GM20000 (cell line): ENCODE measurements around the gene DNAJC12.
A peak's percentile ranks its signal among the peaks of the same experiment; 100 is the strongest.
"Not testable (repeated sequence)": the region's sequence is repeated elsewhere in the genome, so short reads cannot be mapped to it uniquely, and the experiment has no call there.

Source experiments
- DNase-seq: peaks from one replicate; pipeline ENCODE4 v3.0.0; 2012; ENCODE audit warnings: low spot score
- CTCF ChIP-seq: IDR thresholded peaks from 2 replicates; pipeline ENCODE4 v1.5.1; 2012; ENCODE audit warnings: mild to moderate bottlenecking, control low read depth; ENCODE audit errors: extremely low read depth, missing control alignments

DNAJC12 gene

GRCh38 chr10:67789769-67790168, 48.2 kb downstream of the DNAJC12 start:
- DNase-seq = no peak
- no peak for TF ChIP-seq CTCF

GRCh38 chr10:67788028-67788886, 49.7 kb downstream of the DNAJC12 start:
- peak; percentile 74 for TF ChIP-seq CTCF
- DNase-seq = peak; percentile 77

GRCh38 chr10:67785098-67785497, 52.9 kb downstream of the DNAJC12 start:
- TF ChIP-seq CTCF = no peak
- DNase-seq = no peak

- no peak for DNase-seq
- TF ChIP-seq CTCF = no peak
Observed at GRCh38 chr10:67784474-67784873, 53.5 kb downstream of the DNAJC12 start.

- no peak for DNase-seq
- no peak for TF ChIP-seq CTCF
Observed at GRCh38 chr10:67783606-67784294, 54.2 kb downstream of the DNAJC12 start.

- TF ChIP-seq CTCF = no peak
- no peak for DNase-seq
Observed at GRCh38 chr10:67782530-67782929, 55.5 kb downstream of the DNAJC12 start.

GRCh38 chr10:67780759-67781538, 57.0 kb downstream of the DNAJC12 start:
- no peak for TF ChIP-seq CTCF
- DNase-seq = peak; percentile 23

- not testable (repeated sequence) for DNase-seq
Observed at GRCh38 chr10:67780204-67780621, 57.8 kb downstream of the DNAJC12 start.
